Thyroid gland (tissue), 4 donors: ENCODE data around the gene NKX3-2. TPM values are rescaled to one million over a fixed set of nuclear protein-coding genes. Genes with fewer than 3 reads are reported as not detected.

Experiments used
- DNase-seq, 2 donors: peaks; one replicate each; pipeline ENCODE4 v3.0.0-alpha.2; 2019
- H3K27ac ChIP-seq, 3 donors: fragments of 200-600 bp; sonication (generic); 1 replicate in 2 of 3; 2 replicates in 1 of 3; pipeline ENCODE4 v1.5.1; 2016 to 2019; ENCODE audit warnings: mild to moderate bottlenecking in 1 of 3, moderate library complexity in 1 of 3
- H3K27me3 ChIP-seq: fragments of 200-600 bp; sonication (generic); one replicate; pipeline ENCODE4 v1.5.1; 2019
- H3K36me3 ChIP-seq, 2 donors: fragments of 200-600 bp; sonication (generic); one replicate each; pipeline ENCODE4 v1.5.1; 2016 to 2019
- H3K4me1 ChIP-seq, 2 donors: fragments of 200-600 bp; sonication (generic); one replicate each; pipeline ENCODE4 v1.5.1; 2017 to 2019
- H3K4me3 ChIP-seq, 3 donors: fragments of 200-600 bp; sonication (generic); replicated peaks in 1 of 3; 1 replicate in 2 of 3; 2 replicates in 1 of 3; pipeline ENCODE4 v1.5.1; 2016; ENCODE audit warnings: mild to moderate bottlenecking in 1 of 3
- H3K9me3 ChIP-seq: fragments of 200-600 bp; sonication (generic); one replicate; pipeline ENCODE4 v1.5.1; 2017
- POLR2A ChIP-seq, 2 donors: fragments of 450-650 bp; IDR thresholded peaks; one replicate each; pipeline ENCODE4 v1.6.1; 2017; ENCODE audit warnings: antibody characterized with exemption in 2 of 2, mild to moderate bottlenecking in 2 of 2, moderate library complexity in 1 of 2
- WGBS, 2 donors: methylation state at CpG; one replicate each; pipeline ENCODE4 v1.1.5; 2017; 5-methylcytosine and 5-hydroxymethylcytosine counted together
- intact Hi-C: fragments of 100-400 bp; cut with DNase I; formaldehyde crosslinking; loops from one replicate; pipeline ENCODE4 v1.15.1; 2023
- total RNA-seq, 4 donors: library from RNA; depleted of rRNA; stranded (reverse); fragments of >200 nt; gene quantifications; one replicate each; pipeline ENCODE4 v1.2.3, GENCODE V29; 2016
- TF ChIP-seq, protein P1 (sequence below), 6 experiments: fragments of 200-600 bp in 3 of 6; fragments of 450-650 bp in 3 of 6; sonication (generic) in 3 of 6; IDR thresholded peaks; one replicate each; pipeline ENCODE4 v1.5.1; 2016 to 2019; ENCODE audit warnings: antibody characterized with exemption in 6 of 6, mild to moderate bottlenecking in 2 of 6, inconsistent platforms in 1 of 6, moderate library complexity in 1 of 6

Gene NKX3-2
- total RNA-seq, 4 donors from 2014 or later, result 0.29 to 0.81 (median 0.58) TPM

DNA sequence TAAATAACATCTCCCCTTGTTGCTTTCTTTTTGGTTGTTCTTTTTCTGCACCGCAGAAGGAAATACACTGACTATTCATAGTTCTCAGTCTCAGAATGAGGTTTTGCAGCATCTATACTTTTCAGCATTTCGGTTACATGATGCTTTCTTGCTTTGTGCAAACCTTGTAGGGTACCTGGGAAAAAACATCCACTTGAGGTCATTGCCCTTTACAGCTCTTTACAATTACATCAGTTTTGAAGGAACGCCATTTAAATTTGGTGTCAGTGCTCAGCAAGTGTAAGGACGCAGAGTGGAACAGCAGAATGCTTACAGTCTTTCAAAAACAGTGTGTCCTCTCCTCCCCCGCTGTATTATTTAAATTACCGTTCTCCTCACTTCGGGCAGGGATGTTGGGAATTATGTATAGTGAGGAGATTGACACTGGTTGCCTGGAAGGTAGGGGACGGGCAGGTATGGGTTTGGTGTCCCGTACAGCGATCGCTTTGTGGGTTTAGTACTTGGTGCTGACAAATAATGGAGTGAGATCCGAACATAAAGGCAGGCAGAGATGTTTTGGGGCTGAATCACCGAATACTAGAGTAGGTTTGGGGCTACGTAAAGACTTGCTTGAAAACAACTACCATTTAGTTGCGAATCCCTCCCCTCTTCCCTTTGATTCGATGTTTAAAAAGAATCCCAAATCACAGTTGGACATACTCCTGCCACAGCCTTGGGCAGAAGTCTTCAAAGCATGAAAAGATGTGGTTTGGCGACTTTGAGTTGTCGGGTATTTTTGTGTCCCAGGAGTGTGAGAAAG, 2.0 kb upstream of the NKX3-2 start:
- Histone ChIP-seq H3K9me3 (no peaks in the 10 kb centered on the region), H3K4me3 (no peak overlapping the region), H3K36me3 (no peaks in the 10 kb centered on the region), H3K27me3 (peaks cover 63% of the 10 kb centered on the region), H3K4me1 (peaks cover 26 to 49% of the 10 kb centered on the region in 2 donors), H3K27ac (no peak overlapping the region)
- intact Hi-C loops, result loop anchor here (5.0 to 10.0 kb wide), 2 partner anchors 694 to 812 kb away; no protein-coding TSS in a partner anchor
- TF ChIP-seq, protein P1, sequence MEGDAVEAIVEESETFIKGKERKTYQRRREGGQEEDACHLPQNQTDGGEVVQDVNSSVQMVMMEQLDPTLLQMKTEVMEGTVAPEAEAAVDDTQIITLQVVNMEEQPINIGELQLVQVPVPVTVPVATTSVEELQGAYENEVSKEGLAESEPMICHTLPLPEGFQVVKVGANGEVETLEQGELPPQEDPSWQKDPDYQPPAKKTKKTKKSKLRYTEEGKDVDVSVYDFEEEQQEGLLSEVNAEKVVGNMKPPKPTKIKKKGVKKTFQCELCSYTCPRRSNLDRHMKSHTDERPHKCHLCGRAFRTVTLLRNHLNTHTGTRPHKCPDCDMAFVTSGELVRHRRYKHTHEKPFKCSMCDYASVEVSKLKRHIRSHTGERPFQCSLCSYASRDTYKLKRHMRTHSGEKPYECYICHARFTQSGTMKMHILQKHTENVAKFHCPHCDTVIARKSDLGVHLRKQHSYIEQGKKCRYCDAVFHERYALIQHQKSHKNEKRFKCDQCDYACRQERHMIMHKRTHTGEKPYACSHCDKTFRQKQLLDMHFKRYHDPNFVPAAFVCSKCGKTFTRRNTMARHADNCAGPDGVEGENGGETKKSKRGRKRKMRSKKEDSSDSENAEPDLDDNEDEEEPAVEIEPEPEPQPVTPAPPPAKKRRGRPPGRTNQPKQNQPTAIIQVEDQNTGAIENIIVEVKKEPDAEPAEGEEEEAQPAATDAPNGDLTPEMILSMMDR (IDR thresholded peaks at IDR 0.05), result no peak
- no peak for TF ChIP-seq POLR2A (IDR thresholded peaks at IDR 0.05)
- 13 to 28% methylated on average over 18 of the region's 18 CpGs for WGBS, 2 donors
- DNase-seq, result no peak

DNA sequence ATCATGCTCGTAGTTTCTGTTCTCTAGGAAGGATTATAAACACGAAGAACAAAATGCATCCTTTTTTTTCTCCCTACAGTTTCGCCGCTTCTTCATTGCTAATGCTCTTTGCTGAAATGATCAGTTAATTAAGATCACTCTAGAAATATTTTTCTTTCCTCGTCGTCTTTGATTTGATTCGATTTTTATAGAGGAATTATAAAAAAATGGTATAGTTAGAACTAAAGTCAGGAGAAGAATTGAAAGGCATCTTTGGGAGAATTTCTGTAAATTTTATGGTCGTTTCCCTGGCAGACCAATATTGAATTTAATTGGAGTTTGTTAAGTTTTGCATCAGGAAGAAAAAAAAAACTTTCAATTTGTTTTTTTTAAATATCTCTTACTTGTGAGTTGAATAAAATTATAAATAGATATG, 1.1 kb upstream of the NKX3-2 start:
- Histone ChIP-seq H3K27ac (no peak overlapping the region), H3K36me3 (no peaks in the 10 kb centered on the region), H3K4me3 (peak overlapping the region in 1 of 3 donors; percentile 44), H3K4me1 (peaks cover 26 to 56% of the 10 kb centered on the region in 2 donors), H3K9me3 (no peaks in the 10 kb centered on the region), H3K27me3 (peaks cover 71% of the 10 kb centered on the region)
- no peak for DNase-seq
- intact Hi-C loops, result loop anchor here (5.0 to 10.0 kb wide), 2 partner anchors 693 to 811 kb away; no protein-coding TSS in a partner anchor
- TF ChIP-seq POLR2A (IDR thresholded peaks at IDR 0.05), result no peak
- TF ChIP-seq, protein P1 (IDR thresholded peaks at IDR 0.05), result no peak
- 13 to 17% methylated on average over 8 of the region's 8 CpGs for WGBS, 2 donors

DNA sequence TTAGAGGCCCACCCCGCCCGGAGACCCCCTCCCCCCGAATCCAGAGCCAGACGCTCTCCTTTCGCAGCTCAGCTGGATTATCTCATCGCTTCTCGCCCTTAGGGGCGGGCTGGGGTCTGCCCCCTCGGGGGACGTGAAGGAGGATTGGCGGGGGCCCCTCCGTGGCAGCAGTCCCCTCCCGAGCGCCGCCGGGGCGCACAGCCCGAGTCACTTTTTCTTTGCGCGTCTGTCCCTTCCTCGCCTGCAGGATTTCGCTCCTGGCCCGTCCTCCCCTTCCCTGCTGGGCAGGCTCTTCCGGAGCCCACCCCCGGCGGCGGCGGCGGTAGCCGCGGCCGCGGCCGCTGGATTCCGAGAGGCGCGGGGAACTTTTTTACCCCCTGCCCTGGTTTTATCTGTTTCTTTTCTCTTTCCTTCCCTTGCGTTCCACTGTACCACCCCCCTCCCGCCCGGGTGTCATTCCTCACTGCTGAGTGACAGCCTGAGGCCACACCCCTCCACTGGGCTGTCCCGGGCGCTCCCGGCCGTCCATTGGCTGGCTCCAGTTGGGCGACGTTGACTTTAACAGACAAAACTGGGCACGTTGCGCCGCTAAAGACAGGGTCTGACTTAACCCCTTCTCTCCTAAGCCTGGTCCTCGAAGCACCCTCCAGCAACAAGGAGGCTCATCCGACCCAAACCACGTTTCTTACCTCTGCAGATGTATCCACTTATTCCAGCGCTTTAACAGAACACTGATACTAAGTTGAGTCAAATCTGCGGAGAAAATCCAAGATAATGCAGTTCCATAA, 492 bp upstream of the NKX3-2 start:
- TF ChIP-seq, protein P1 (IDR thresholded peaks at IDR 0.05), result no peak
- no peak for TF ChIP-seq POLR2A (IDR thresholded peaks at IDR 0.05)
- no peak overlapping the region for H3K27ac ChIP-seq
- H3K27me3 ChIP-seq, result peaks cover 75% of the 10 kb centered on the region
- intact Hi-C loops, result loop anchor here (5.0 to 10.0 kb wide), 2 partner anchors 692 to 810 kb away; no protein-coding TSS in a partner anchor
- peaks cover 26 to 62% of the 10 kb centered on the region in 2 donors for H3K4me1 ChIP-seq
- WGBS, 2 donors, result 1 to 3% methylated on average over 37 to 53 of the region's 54 CpGs
- peak overlapping the region in 2 of 3 donors; percentile 13 to 44 for H3K4me3 ChIP-seq
- H3K9me3 ChIP-seq, result no peaks in the 10 kb centered on the region
- H3K36me3 ChIP-seq, result no peaks in the 10 kb centered on the region
- DNase-seq, result peak; percentile 41 to 45

DNA sequence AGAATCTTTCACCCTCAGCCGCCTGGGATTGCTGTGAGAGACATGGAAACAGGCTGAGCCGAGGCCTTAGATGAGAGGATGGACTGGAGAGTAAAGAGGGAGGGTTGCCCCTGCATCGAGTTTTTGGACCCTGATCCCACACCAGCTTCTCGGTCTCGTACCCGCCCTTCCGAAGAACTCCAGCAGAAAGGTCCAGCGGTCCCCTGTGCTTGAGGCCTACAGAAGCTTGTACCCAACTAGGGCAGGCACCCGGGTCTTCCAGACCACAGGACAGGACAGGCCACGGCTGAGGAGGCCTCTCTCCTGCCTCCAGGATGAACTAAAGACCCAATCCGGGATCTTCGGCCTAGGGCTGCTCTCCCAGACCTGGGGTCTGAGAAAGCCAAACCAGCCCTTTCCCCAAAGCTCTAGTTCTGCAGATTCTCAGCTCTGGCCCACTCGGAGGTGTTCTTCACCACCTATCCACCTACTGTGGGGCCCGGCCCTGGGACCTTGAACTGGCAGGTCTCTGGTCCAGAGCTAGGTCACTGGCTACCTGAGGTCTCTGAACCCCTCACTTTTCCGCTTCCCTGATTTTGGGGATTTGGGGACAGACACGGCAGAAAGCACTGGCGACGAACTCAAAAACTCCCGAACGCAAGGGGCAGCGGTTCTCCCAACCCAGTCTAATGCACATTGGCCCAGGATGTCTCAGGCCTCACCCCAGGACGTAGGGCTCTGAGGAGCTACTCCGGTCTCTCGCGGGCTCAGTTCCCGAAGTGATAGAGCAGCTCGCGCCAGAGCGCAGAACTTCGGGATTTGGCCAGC, 1.1 kb downstream of the NKX3-2 start:
- Histone ChIP-seq H3K27ac (no peak overlapping the region), H3K9me3 (no peaks in the 10 kb centered on the region), H3K4me3 (no peak overlapping the region), H3K4me1 (peaks cover 20 to 57% of the 10 kb centered on the region in 2 donors), H3K36me3 (no peaks in the 10 kb centered on the region), H3K27me3 (peaks cover 67% of the 10 kb centered on the region)
- TF ChIP-seq, protein P1 (IDR thresholded peaks at IDR 0.05), result no peak
- no peak for TF ChIP-seq POLR2A (IDR thresholded peaks at IDR 0.05)
- no peak for DNase-seq
- intact Hi-C loops, result loop anchor here (10.0 kb wide), 1 partner anchor 808 kb away; no protein-coding TSS in a partner anchor
- WGBS, 2 donors, result 23 to 31% methylated on average over 26 to 27 of the region's 30 CpGs
